Right lobe of liver (tissue), 4 donors: ENCODE results near the gene TTC29.
"Not testable (repeated sequence)": the region's sequence is repeated elsewhere in the genome, so short reads cannot be mapped to it uniquely, and the experiment has no call there.

Source experiments
- POLR2A ChIP-seq: fragments of 450-650 bp; IDR thresholded peaks from one replicate; pipeline ENCODE4 v1.6.1; 2017; ENCODE audit warnings: antibody characterized with exemption, mild to moderate bottlenecking
- TF ChIP-seq, protein P1 (sequence below), 4 donors: fragments of 200-600 bp in 3 of 4; fragments of 450-650 bp in 1 of 4; IDR thresholded peaks; one replicate each; pipeline versions ENCODE4 v1.5.1 to v1.8.0; 2016 to 2022; ENCODE audit warnings: antibody characterized with exemption in 4 of 4, mild to moderate bottlenecking in 2 of 4
- donor health status: DM: no; HTN: no; CAD: no.
- donor health status: DM: no; HTN: no; CAD: no.
- donor health status: DM: no; HTN: yes; CAD: no.

GRCh38 chr4:146663968-146664311 lies 281.7 kb downstream of the TTC29 start:
- TF ChIP-seq, protein P1, sequence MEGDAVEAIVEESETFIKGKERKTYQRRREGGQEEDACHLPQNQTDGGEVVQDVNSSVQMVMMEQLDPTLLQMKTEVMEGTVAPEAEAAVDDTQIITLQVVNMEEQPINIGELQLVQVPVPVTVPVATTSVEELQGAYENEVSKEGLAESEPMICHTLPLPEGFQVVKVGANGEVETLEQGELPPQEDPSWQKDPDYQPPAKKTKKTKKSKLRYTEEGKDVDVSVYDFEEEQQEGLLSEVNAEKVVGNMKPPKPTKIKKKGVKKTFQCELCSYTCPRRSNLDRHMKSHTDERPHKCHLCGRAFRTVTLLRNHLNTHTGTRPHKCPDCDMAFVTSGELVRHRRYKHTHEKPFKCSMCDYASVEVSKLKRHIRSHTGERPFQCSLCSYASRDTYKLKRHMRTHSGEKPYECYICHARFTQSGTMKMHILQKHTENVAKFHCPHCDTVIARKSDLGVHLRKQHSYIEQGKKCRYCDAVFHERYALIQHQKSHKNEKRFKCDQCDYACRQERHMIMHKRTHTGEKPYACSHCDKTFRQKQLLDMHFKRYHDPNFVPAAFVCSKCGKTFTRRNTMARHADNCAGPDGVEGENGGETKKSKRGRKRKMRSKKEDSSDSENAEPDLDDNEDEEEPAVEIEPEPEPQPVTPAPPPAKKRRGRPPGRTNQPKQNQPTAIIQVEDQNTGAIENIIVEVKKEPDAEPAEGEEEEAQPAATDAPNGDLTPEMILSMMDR (IDR thresholded peaks at IDR 0.05), result not testable (repeated sequence)
- not testable (repeated sequence) for TF ChIP-seq POLR2A
